Osteoblast (primary cell): ENCODE measurements around the gene S100A10. TPM values are rescaled to one million over a fixed set of nuclear protein-coding genes. Genes with fewer than 3 reads are reported as not detected.

Source experiments
- DNase-seq: peaks from one replicate; pipeline ENCODE4 v3.0.0; 2011; ENCODE audit warnings: low spot score, mixed read lengths; ENCODE audit not compliant: insufficient read length; ENCODE audit errors: missing footprints
- H2AFZ ChIP-seq: 2 replicates; pipeline ENCODE4 v1.6.0; 2011; ENCODE audit warnings: mild to moderate bottlenecking, low read length
- H3K27ac ChIP-seq: 2 replicates; pipeline ENCODE4 v1.5.1; 2011; ENCODE audit warnings: mild to moderate bottlenecking, low read depth, low read length, moderate library complexity
- H3K27me3 ChIP-seq: 2 replicates; pipeline ENCODE4 v1.6.0; 2012; ENCODE audit warnings: mild to moderate bottlenecking, control low read depth, inconsistent platforms, low read length, moderate library complexity; ENCODE audit not compliant: insufficient read depth
- H3K36me3 ChIP-seq: 2 replicates; pipeline ENCODE4 v1.5.1; 2011; ENCODE audit warnings: mild to moderate bottlenecking, low read length, control low read depth, moderate library complexity; ENCODE audit not compliant: insufficient read depth
- H3K4me1 ChIP-seq: 2 replicates; pipeline ENCODE4 v1.5.1; 2011; ENCODE audit warnings: mild to moderate bottlenecking, low read length, control low read depth, moderate library complexity; ENCODE audit not compliant: insufficient read depth
- H3K4me2 ChIP-seq: 2 replicates; pipeline ENCODE4 v1.6.0; 2011; ENCODE audit warnings: mild to moderate bottlenecking, low read length; ENCODE audit not compliant: insufficient read depth
- H3K4me3 ChIP-seq: fragments of 200-600 bp; sonication (generic); 3 replicates; pipeline ENCODE4 v1.5.1; 2012; ENCODE audit warnings: mild to moderate bottlenecking, low read length, inconsistent platforms; ENCODE audit not compliant: insufficient read depth
- H3K79me2 ChIP-seq: 2 replicates; pipeline ENCODE4 v1.6.0; 2012; ENCODE audit warnings: mild to moderate bottlenecking, low read length, control low read depth, inconsistent platforms; ENCODE audit not compliant: insufficient read depth
- H3K9me3 ChIP-seq: 2 replicates; pipeline ENCODE4 v1.5.1; 2011; ENCODE audit warnings: low read depth, low read length, control low read depth
- H4K20me1 ChIP-seq: 2 replicates; pipeline ENCODE4 v1.6.0; 2012; ENCODE audit warnings: mild to moderate bottlenecking, low read length, control low read depth; ENCODE audit not compliant: insufficient read depth
- CTCF ChIP-seq: IDR thresholded peaks from 2 replicates; pipeline ENCODE4 v1.5.1; 2011; ENCODE audit warnings: mild to moderate bottlenecking, low read depth, low read length, moderate library complexity; ENCODE audit errors: extremely low read depth
- total RNA-seq: library from RNA; depleted of rRNA; stranded (reverse); fragments of >200 nt; gene quantifications from 2 replicates; pipeline ENCODE4 v1.2.3, GENCODE V29; 2012

The S100A10 gene
- total RNA-seq, 1 donor: 116 TPM

- DNase-seq: no peak
- H2AFZ ChIP-seq: no peak overlapping the region
- no peak for TF ChIP-seq CTCF
- H3K4me1 ChIP-seq: peaks cover 8% of the 10 kb centered on the region
- H3K27ac ChIP-seq: no peak overlapping the region
- peaks cover 53% of the 10 kb centered on the region for H3K27me3 ChIP-seq
- no peak overlapping the region for H3K4me3 ChIP-seq
- no peaks in the 10 kb centered on the region for H3K36me3 ChIP-seq
- no peak overlapping the region for H3K4me2 ChIP-seq
- no peaks in the 10 kb centered on the region for H4K20me1 ChIP-seq
- H3K9me3 ChIP-seq: no peaks in the 10 kb centered on the region
- no peaks in the 10 kb centered on the region for H3K79me2 ChIP-seq
Measured at GRCh38 chr1:152005360-152005912, 11.8 kb upstream of the S100A10 start.

- no peak for DNase-seq
- peaks cover 8% of the 10 kb centered on the region for H3K4me1 ChIP-seq
- H3K27me3 ChIP-seq: peaks cover 43% of the 10 kb centered on the region
- H3K4me3 ChIP-seq: no peak overlapping the region
- H3K79me2 ChIP-seq: no peaks in the 10 kb centered on the region
- no peak overlapping the region for H3K27ac ChIP-seq
- H2AFZ ChIP-seq: no peak overlapping the region
- no peaks in the 10 kb centered on the region for H3K9me3 ChIP-seq
- TF ChIP-seq CTCF: peak; percentile 43
- no peaks in the 10 kb centered on the region for H4K20me1 ChIP-seq
- no peak overlapping the region for H3K4me2 ChIP-seq
- H3K36me3 ChIP-seq: no peaks in the 10 kb centered on the region
Measured at GRCh38 chr1:152003846-152004442, 10.3 kb upstream of the S100A10 start.

GRCh38 chr1:152002960-152003359 is 9.3 kb upstream of the S100A10 start:
- H3K36me3 ChIP-seq: no peaks in the 10 kb centered on the region
- no peak overlapping the region for H3K4me2 ChIP-seq
- H3K27ac ChIP-seq: no peak overlapping the region
- H3K4me3 ChIP-seq: no peak overlapping the region
- DNase-seq: no peak
- H4K20me1 ChIP-seq: no peaks in the 10 kb centered on the region
- H3K9me3 ChIP-seq: no peaks in the 10 kb centered on the region
- no peak for TF ChIP-seq CTCF
- peaks cover 43% of the 10 kb centered on the region for H3K27me3 ChIP-seq
- H3K4me1 ChIP-seq: peaks cover 8% of the 10 kb centered on the region
- H2AFZ ChIP-seq: no peak overlapping the region
- H3K79me2 ChIP-seq: no peaks in the 10 kb centered on the region

GRCh38 chr1:152001631-152002584 is 8.2 kb upstream of the S100A10 start:
- Histone ChIP-seq H2AFZ (peak overlapping the region; percentile 41), H3K4me2 (peak overlapping the region; percentile 70), H3K79me2 (no peaks in the 10 kb centered on the region), H3K27ac (peak overlapping the region; percentile 60), H3K36me3 (no peaks in the 10 kb centered on the region), H3K4me3 (peak overlapping the region; percentile 21), H3K4me1 (peaks cover 12% of the 10 kb centered on the region), H3K9me3 (no peaks in the 10 kb centered on the region), H4K20me1 (no peaks in the 10 kb centered on the region), H3K27me3 (peaks cover 33% of the 10 kb centered on the region)
- peak; percentile 99 for TF ChIP-seq CTCF
- no peak for DNase-seq
